ENCODE results near the gene DCAF5. TPM values are rescaled to one million over a fixed set of nuclear protein-coding genes. Genes with fewer than 3 reads are reported as not detected.

The DCAF5 gene
- total RNA-seq, 2 donors from 2014 or later: 20.5 to 25.4 TPM

- DNase-seq: no peak
- ATAC-seq: no peak
- no peak overlapping the region for H3K27ac ChIP-seq
Observed at GRCh38 chr14:69052181-69052601, 100.7 kb downstream of the DCAF5 start.

GRCh38 chr14:69050240-69051184 is 102.4 kb downstream of the DCAF5 start:
- no peak for TF ChIP-seq CTCF (IDR thresholded peaks at IDR 0.05)
- no peak for TF ChIP-seq POLR2A (IDR thresholded peaks at IDR 0.05)
- Histone ChIP-seq H3K9me3 (no peaks in the 10 kb centered on the region), H3K4me1 (peaks cover 20% of the 10 kb centered on the region), H3K4me3 (no peak overlapping the region), H3K36me3 (replicated peaks in 1 of 2; ENCODE audit: insufficient read depth in 1 of 2, low read depth in 2 of 2) (peaks cover 0 to 15% of the 10 kb centered on the region in 2 donors), H3K27ac (peak overlapping the region in 2 of 4 donors; percentile 27 to 53), H3K27me3 (no peaks in the 10 kb centered on the region)
- ATAC-seq: no peak
- DNase-seq: no peak
- intact Hi-C loops (cut with DNase I): no loop called here
- WGBS, 2 donors: 36 to 39% methylated on average over 6 of the region's 6 CpGs

More at GRCh38 chr14:69052181-69052601, 100.7 kb downstream of the DCAF5 start:
- no peaks in the 10 kb centered on the region for H3K9me3 ChIP-seq
- TF ChIP-seq POLR2A (IDR thresholded peaks at IDR 0.05): no peak
- TF ChIP-seq CTCF (IDR thresholded peaks at IDR 0.05): no peak
- WGBS, 2 donors: 61 to 83% methylated on average over 4 of the region's 4 CpGs
- peaks cover 16% of the 10 kb centered on the region for H3K4me1 ChIP-seq
- no peak overlapping the region for H3K4me3 ChIP-seq
- H3K36me3 ChIP-seq (replicated peaks in 1 of 2; ENCODE audit: insufficient read depth in 1 of 2, low read depth in 2 of 2): peaks cover 0 to 15% of the 10 kb centered on the region in 2 donors
- intact Hi-C loops (cut with DNase I): no loop called here
- no peaks in the 10 kb centered on the region for H3K27me3 ChIP-seq

- Histone ChIP-seq H3K9me3 (no peaks in the 10 kb centered on the region), H3K36me3 (replicated peaks in 1 of 2; ENCODE audit: insufficient read depth in 1 of 2, low read depth in 2 of 2) (peaks cover 0 to 8% of the 10 kb centered on the region in 2 donors), H3K27ac (peak overlapping the region in 2 of 4 donors; percentile 27 to 29), H3K4me3 (no peak overlapping the region), H3K27me3 (no peaks in the 10 kb centered on the region), H3K4me1 (peaks cover 25% of the 10 kb centered on the region)
- intact Hi-C loops (cut with DNase I): no loop called here
- 42 to 52% methylated on average over 2 of the region's 2 CpGs for WGBS, 2 donors
- no peak for TF ChIP-seq CTCF (IDR thresholded peaks at IDR 0.05)
- TF ChIP-seq POLR2A (IDR thresholded peaks at IDR 0.05): no peak
- DNase-seq: no peak
- peak; percentile 63 for ATAC-seq
Observed at GRCh38 chr14:69049675-69050074, 103.2 kb downstream of the DCAF5 start.

GRCh38 chr14:69048456-69048855 is 104.5 kb downstream of the DCAF5 start:
- no peak for TF ChIP-seq POLR2A (IDR thresholded peaks at IDR 0.05)
- TF ChIP-seq CTCF (IDR thresholded peaks at IDR 0.05): no peak
- intact Hi-C loops (cut with DNase I): no loop called here

More at GRCh38 chr14:69048456-69048855, 104.5 kb downstream of the DCAF5 start:
- H3K36me3 ChIP-seq (replicated peaks in 1 of 2; ENCODE audit: insufficient read depth in 1 of 2, low read depth in 2 of 2): no peaks in the 10 kb centered on the region
- H3K4me1 ChIP-seq: peaks cover 36% of the 10 kb centered on the region
- H3K27me3 ChIP-seq: no peaks in the 10 kb centered on the region
- peak; percentile 39 to 70 (median 63) for DNase-seq
- no peaks in the 10 kb centered on the region for H3K9me3 ChIP-seq
- 72 to 76% methylated on average over 3 of the region's 3 CpGs for WGBS, 2 donors
- no peak overlapping the region for H3K27ac ChIP-seq
- ATAC-seq: no peak
- no peak overlapping the region for H3K4me3 ChIP-seq
